ENCODE data around the gene HOXC6.

GRCh38 chr12:54059668-54060067 lies 31.4 kb downstream of the HOXC6 start:
- TF ChIP-seq POLR2AphosphoS5 (IDR thresholded peaks at IDR 0.05; ENCODE audit: insufficient read depth in 1 of 2, low read depth in 1 of 2): no peak
- no peak for TF ChIP-seq CTCF (IDR thresholded peaks at IDR 0.05)
- no peak for TF ChIP-seq POLR2A (IDR thresholded peaks at IDR 0.05)
